CD4-positive, alpha-beta memory T cell (primary cell): Measurements from ENCODE around the gene GRIK4. TPM values are rescaled to one million over a fixed set of nuclear protein-coding genes. Genes with fewer than 3 reads are reported as not detected.

Experiments used
- CTCF ChIA-PET: fragments of 350-600 bp; sonication (Branson Sonifier 250); formaldehyde crosslinking; loops from one replicate; lab custom pipeline; 2021; ENCODE audit warnings: inconsistent platforms; ENCODE audit not compliant: partially characterized antibody; lab: Charles Lee
- POLR2A ChIA-PET: fragments of 350-600 bp; sonication (Branson Sonifier 250); formaldehyde crosslinking; loops from one replicate; lab custom pipeline; 2021; ENCODE audit not compliant: partially characterized antibody; lab: Charles Lee
- DNase-seq, 5 donors: peaks; one replicate each; pipeline versions ENCODE4 v3.0.0 to v3.0.0-alpha.2; 2020 to 2022; ENCODE audit warnings: mixed read lengths in 1 of 5
- H3K27ac ChIP-seq: one replicate; pipeline ENCODE4 v1.7.0; 2013; ENCODE audit warnings: low read depth, low read length
- H3K27me3 ChIP-seq: 2 replicates; pipeline ENCODE4 v1.7.0; 2013; ENCODE audit warnings: mild to moderate bottlenecking, low read length, moderate library complexity; ENCODE audit not compliant: insufficient read depth
- H3K36me3 ChIP-seq: 2 replicates; pipeline ENCODE4 v1.7.0; 2013; ENCODE audit warnings: mild to moderate bottlenecking, low read length, moderate library complexity; ENCODE audit not compliant: insufficient read depth
- H3K4me1 ChIP-seq: 2 replicates; pipeline ENCODE4 v1.7.0; 2013; ENCODE audit warnings: mild to moderate bottlenecking, low read length, moderate library complexity; ENCODE audit not compliant: insufficient read depth
- H3K4me3 ChIP-seq, 2 donors: one replicate each; pipeline ENCODE4 v1.7.0; 2013; ENCODE audit warnings: low read length in 2 of 2, mild to moderate bottlenecking in 1 of 2
- H3K9me3 ChIP-seq, 2 donors: one replicate each; pipeline ENCODE4 v1.7.0; 2013; ENCODE audit warnings: low read length in 2 of 2, control low read depth in 1 of 2; ENCODE audit not compliant: control insufficient read depth in 1 of 2
- H3K27ac Mint-ChIP-seq, 7 donors: one replicate each; pipeline ENCODE4 v1.8.0; 2020 to 2021; ENCODE audit warnings: mixed read lengths in 7 of 7, mild to moderate bottlenecking in 6 of 7, inconsistent platforms in 3 of 7, moderate library complexity in 3 of 7
- H3K27me3 Mint-ChIP-seq, 2 donors: one replicate each; pipeline ENCODE4 v1.8.0; 2020 to 2021; ENCODE audit warnings: mixed read lengths in 2 of 2
- H3K36me3 Mint-ChIP-seq, 2 donors: one replicate each; pipeline ENCODE4 v1.8.0; 2020 to 2021; ENCODE audit warnings: mixed read lengths in 2 of 2, inconsistent platforms in 1 of 2, mild to moderate bottlenecking in 1 of 2
- H3K4me1 Mint-ChIP-seq, 4 donors: one replicate each; pipeline ENCODE4 v1.8.0; 2020 to 2021; ENCODE audit warnings: mixed read lengths in 4 of 4, mild to moderate bottlenecking in 1 of 4
- H3K4me3 Mint-ChIP-seq, 8 donors: one replicate each; pipeline ENCODE4 v1.8.0; 2020 to 2021; ENCODE audit warnings: mixed read lengths in 8 of 8, mild to moderate bottlenecking in 7 of 8, moderate library complexity in 6 of 8, inconsistent platforms in 3 of 8
- H3K9me3 Mint-ChIP-seq, 8 donors: one replicate each; pipeline ENCODE4 v1.8.0; 2020 to 2021; ENCODE audit warnings: mixed read lengths in 8 of 8, mild to moderate bottlenecking in 5 of 8, inconsistent platforms in 3 of 8, moderate library complexity in 1 of 8
- intact Hi-C: fragments of 100-400 bp; cut with micrococcal nuclease; formaldehyde crosslinking; loops from one replicate; pipeline ENCODE4 v1.15.1; 2023
- polyA plus RNA-seq, 2 donors: library from polyadenylated mRNA; unstranded; fragments of 300-500 nt; fragmentation: Illumina TruSeq; gene quantifications; one replicate each; pipeline ENCODE4 v1.2.3, GENCODE V29; 2021
- total RNA-seq, 2 experiments: library from RNA; stranded (reverse); gene quantifications; one replicate each; pipeline ENCODE4 v1.2.3, GENCODE V29; 2021

GRIK4 gene
- total and polyA plus RNA-seq, 4 experiments from 2014 or later, result 0.06 TPM; not detected in 3

- H3K4me3 Mint-ChIP-seq, result no peak overlapping the region
- H3K9me3 Mint-ChIP-seq, result no peaks in the 10 kb centered on the region
- H3K36me3 ChIP-seq, result no peaks in the 10 kb centered on the region
- H3K27me3 ChIP-seq, result no peaks in the 10 kb centered on the region
- H3K4me1 ChIP-seq, result no peaks in the 10 kb centered on the region
- no peak overlapping the region for H3K4me3 ChIP-seq
- intact Hi-C loops, result no loop called here
- no peak overlapping the region for H3K27ac ChIP-seq
- H3K27ac Mint-ChIP-seq, result no peak overlapping the region
- H3K27me3 Mint-ChIP-seq, result peaks cover 4 to 14% of the 10 kb centered on the region in 2 donors
- no peaks in the 10 kb centered on the region for H3K9me3 ChIP-seq
- ChIA-PET CTCF (no interaction called here), POLR2A (no interaction called here)
- no peak for DNase-seq
- peaks cover 0 to 2% (median 0%) of the 10 kb centered on the region in 4 donors for H3K4me1 Mint-ChIP-seq
- H3K36me3 Mint-ChIP-seq, result no peaks in the 10 kb centered on the region
Observed at GRCh38 chr11:120660024-120660565, 148.5 kb downstream of the GRIK4 start.

- DNase-seq, result no peak
- Histone ChIP-seq H3K27me3 (no peaks in the 10 kb centered on the region), H3K4me3 (no peak overlapping the region), H3K9me3 (no peaks in the 10 kb centered on the region), H3K4me1 (no peaks in the 10 kb centered on the region), H3K27ac (no peak overlapping the region), H3K36me3 (no peaks in the 10 kb centered on the region)
- H3K4me1 Mint-ChIP-seq, result peaks cover 0 to 2% (median 0%) of the 10 kb centered on the region in 4 donors
- POLR2A ChIA-PET, result no interaction called here
- CTCF ChIA-PET, result interaction anchor here (1.4 kb wide), 1 partner anchor 22 kb away, joined by 4 read pairs; no protein-coding TSS in a partner anchor
- intact Hi-C loops, result no loop called here
- peaks cover 7 to 24% of the 10 kb centered on the region in 2 donors for H3K27me3 Mint-ChIP-seq
- no peaks in the 10 kb centered on the region for H3K36me3 Mint-ChIP-seq
- H3K27ac Mint-ChIP-seq, result peak overlapping the region in 1 of 7 donors; percentile 53
- no peak overlapping the region for H3K4me3 Mint-ChIP-seq
- no peaks in the 10 kb centered on the region for H3K9me3 Mint-ChIP-seq
Observed at GRCh38 chr11:120662071-120662676, 150.6 kb downstream of the GRIK4 start.

- no peak for DNase-seq
- Mint-ChIP-seq H3K4me3 (no peak overlapping the region), H3K27me3 (peaks cover 7 to 24% of the 10 kb centered on the region in 2 donors), H3K9me3 (no peaks in the 10 kb centered on the region), H3K4me1 (peaks cover 0 to 2% (median 0%) of the 10 kb centered on the region in 4 donors), H3K27ac (peak overlapping the region in 1 of 7 donors; percentile 28), H3K36me3 (no peaks in the 10 kb centered on the region)
- no peaks in the 10 kb centered on the region for H3K27me3 ChIP-seq
- no peaks in the 10 kb centered on the region for H3K36me3 ChIP-seq
- no peaks in the 10 kb centered on the region for H3K4me1 ChIP-seq
- H3K4me3 ChIP-seq, result no peak overlapping the region
- ChIA-PET CTCF (no interaction called here), POLR2A (no interaction called here)
- no peaks in the 10 kb centered on the region for H3K9me3 ChIP-seq
- H3K27ac ChIP-seq, result no peak overlapping the region
- intact Hi-C loops, result no loop called here
Observed at GRCh38 chr11:120663142-120663541, 151.6 kb downstream of the GRIK4 start.

GRCh38 chr11:120666121-120666639 lies 154.6 kb downstream of the GRIK4 start:
- H3K4me3 ChIP-seq, result no peak overlapping the region
- H3K27ac ChIP-seq, result no peak overlapping the region
- H3K9me3 ChIP-seq, result no peaks in the 10 kb centered on the region
- peaks cover 9 to 21% of the 10 kb centered on the region in 2 donors for H3K27me3 Mint-ChIP-seq
- ChIA-PET CTCF (interaction anchor here (0.8 kb wide), 1 partner anchor 19 kb away, joined by 3 read pairs; no protein-coding TSS in a partner anchor), POLR2A (no interaction called here)
- intact Hi-C loops, result no loop called here
- DNase-seq, result no peak
- H3K27ac Mint-ChIP-seq, result no peak overlapping the region
- no peaks in the 10 kb centered on the region for H3K36me3 Mint-ChIP-seq
- no peaks in the 10 kb centered on the region for H3K9me3 Mint-ChIP-seq
- H3K4me1 ChIP-seq, result no peaks in the 10 kb centered on the region
- no peaks in the 10 kb centered on the region for H3K27me3 ChIP-seq
- H3K4me1 Mint-ChIP-seq, result no peaks in the 10 kb centered on the region
- no peaks in the 10 kb centered on the region for H3K36me3 ChIP-seq
- H3K4me3 Mint-ChIP-seq, result no peak overlapping the region

- Mint-ChIP-seq H3K4me3 (no peak overlapping the region), H3K4me1 (no peaks in the 10 kb centered on the region), H3K9me3 (peaks cover 0 to 2% (median 0%) of the 10 kb centered on the region in 8 donors), H3K27me3 (peaks cover 11 to 21% of the 10 kb centered on the region in 2 donors), H3K27ac (no peak overlapping the region), H3K36me3 (no peaks in the 10 kb centered on the region)
- Histone ChIP-seq H3K27ac (no peak overlapping the region), H3K36me3 (no peaks in the 10 kb centered on the region), H3K4me3 (no peak overlapping the region), H3K9me3 (no peaks in the 10 kb centered on the region), H3K27me3 (no peaks in the 10 kb centered on the region), H3K4me1 (no peaks in the 10 kb centered on the region)
- intact Hi-C loops, result no loop called here
- DNase-seq, result no peak
- CTCF ChIA-PET, result no interaction called here
- POLR2A ChIA-PET, result no interaction called here
Observed at GRCh38 chr11:120667281-120667680, 155.7 kb downstream of the GRIK4 start.

GRCh38 chr11:120667934-120668333 lies 156.4 kb downstream of the GRIK4 start:
- Histone ChIP-seq H3K27ac (no peak overlapping the region), H3K36me3 (no peaks in the 10 kb centered on the region), H3K27me3 (no peaks in the 10 kb centered on the region), H3K4me3 (no peak overlapping the region), H3K4me1 (no peaks in the 10 kb centered on the region), H3K9me3 (no peaks in the 10 kb centered on the region)
- no peak for DNase-seq
- intact Hi-C loops, result no loop called here
- Mint-ChIP-seq H3K9me3 (peaks cover 0 to 3% (median 0%) of the 10 kb centered on the region in 8 donors), H3K27me3 (peaks cover 13 to 17% of the 10 kb centered on the region in 2 donors), H3K36me3 (peaks cover 0 to 2% of the 10 kb centered on the region in 2 donors), H3K4me3 (no peak overlapping the region), H3K27ac (no peak overlapping the region), H3K4me1 (no peaks in the 10 kb centered on the region)
- CTCF ChIA-PET, result interaction anchor here (0.6 kb wide), 1 partner anchor 16 kb away, joined by 3 read pairs; no protein-coding TSS in a partner anchor
- POLR2A ChIA-PET, result no interaction called here

- Mint-ChIP-seq H3K27me3 (peaks cover 12% of the 10 kb centered on the region in 2 donors), H3K9me3 (peaks cover 0 to 4% (median 0%) of the 10 kb centered on the region in 8 donors), H3K4me1 (no peaks in the 10 kb centered on the region), H3K36me3 (peaks cover 0 to 3% of the 10 kb centered on the region in 2 donors), H3K4me3 (no peak overlapping the region), H3K27ac (no peak overlapping the region)
- Histone ChIP-seq H3K27me3 (no peaks in the 10 kb centered on the region), H3K9me3 (no peaks in the 10 kb centered on the region), H3K4me1 (no peaks in the 10 kb centered on the region), H3K36me3 (no peaks in the 10 kb centered on the region), H3K27ac (no peak overlapping the region), H3K4me3 (no peak overlapping the region)
- no peak for DNase-seq
- ChIA-PET POLR2A (no interaction called here), CTCF (no interaction called here)
- intact Hi-C loops, result no loop called here
Observed at GRCh38 chr11:120668537-120668936, 157.0 kb downstream of the GRIK4 start.
